B cell (primary cell): Measurements from ENCODE around the gene TMC7.

Experiments used
- CTCF ChIP-seq: fragments of 200-600 bp; IDR thresholded peaks from one replicate; pipeline ENCODE4 v1.8.0; 2022; ENCODE audit warnings: antibody characterized with exemption, mild to moderate bottlenecking
- EZH2 ChIP-seq: IDR thresholded peaks from 2 replicates; pipeline ENCODE4 v1.6.1; 2012; ENCODE audit warnings: borderline replicate concordance, low read depth, mild to moderate bottlenecking, moderate library complexity, low read length; ENCODE audit not compliant: insufficient read depth, poor library complexity, severe bottlenecking

- no peak for TF ChIP-seq CTCF
- no peak for TF ChIP-seq EZH2
These were observed 46.3 kb upstream of the TMC7 start for GRCh38 chr16:18937390-18937789.
